ENCODE data around the gene CDK3. TPM values are rescaled to one million over a fixed set of nuclear protein-coding genes. Genes with fewer than 3 reads are reported as not detected.

The CDK3 gene
- total RNA-seq, 1 donor from 2014 or later: 7.2 TPM

DNA sequence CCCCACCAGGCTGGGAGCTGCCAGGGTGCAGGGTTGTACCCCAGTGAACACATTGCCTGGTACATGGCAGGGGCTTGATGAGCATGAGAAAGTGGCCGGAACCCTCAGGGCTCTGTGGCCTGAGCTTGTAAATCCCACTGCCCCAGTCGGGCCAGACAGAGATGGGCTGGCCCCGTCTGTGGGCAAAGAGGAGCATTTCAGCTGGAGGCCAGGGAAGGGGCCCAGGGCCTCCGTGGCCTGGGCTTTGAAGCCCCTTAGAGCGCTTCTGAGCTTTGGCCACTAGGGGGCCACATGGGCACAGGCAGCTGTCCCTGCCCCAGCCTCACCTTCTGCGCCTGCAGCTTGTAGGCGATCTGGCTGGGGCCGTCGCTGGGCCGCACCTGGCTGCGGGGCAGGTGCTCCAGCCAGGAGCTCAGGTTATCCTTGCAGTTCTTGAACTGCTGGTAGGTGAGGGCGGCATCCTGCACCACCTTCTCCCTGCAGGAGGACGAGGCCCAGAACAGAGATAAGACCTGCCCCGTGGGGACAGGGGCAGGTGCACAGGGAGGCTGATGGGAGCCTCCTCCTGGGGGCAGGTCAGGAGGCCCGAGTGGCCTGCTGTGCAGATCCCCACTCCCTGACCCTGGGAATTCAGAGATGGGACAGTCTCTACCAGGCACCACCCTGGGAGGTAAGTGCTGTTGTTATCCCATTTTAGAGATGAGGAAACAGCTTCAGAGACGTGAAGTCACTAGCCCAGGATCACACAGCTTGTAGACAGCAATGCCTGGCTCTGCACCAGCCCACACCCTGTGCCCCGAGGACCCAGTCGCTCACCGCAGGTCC is 13.7 kb downstream of the CDK3 start:
- DNase-seq: peak; percentile 83

DNA sequence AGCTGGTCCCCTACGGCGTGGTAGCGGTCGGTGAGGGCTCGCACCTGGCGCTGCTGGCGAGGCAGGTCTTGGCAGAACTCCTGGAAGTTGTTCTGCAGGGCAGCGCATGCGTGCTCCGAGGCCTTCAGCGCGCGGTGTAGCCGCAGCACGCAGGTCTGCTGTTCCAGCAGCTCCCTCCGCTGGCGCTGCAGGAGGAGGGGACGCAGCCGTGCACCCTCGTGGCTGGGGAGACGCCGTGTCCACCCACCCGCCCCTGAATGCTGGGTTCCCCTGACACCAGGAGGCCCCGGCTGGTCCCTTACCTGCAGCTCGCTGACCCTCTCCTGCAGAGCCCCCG is 14.2 kb downstream of the CDK3 start:
- DNase-seq: no peak

DNA sequence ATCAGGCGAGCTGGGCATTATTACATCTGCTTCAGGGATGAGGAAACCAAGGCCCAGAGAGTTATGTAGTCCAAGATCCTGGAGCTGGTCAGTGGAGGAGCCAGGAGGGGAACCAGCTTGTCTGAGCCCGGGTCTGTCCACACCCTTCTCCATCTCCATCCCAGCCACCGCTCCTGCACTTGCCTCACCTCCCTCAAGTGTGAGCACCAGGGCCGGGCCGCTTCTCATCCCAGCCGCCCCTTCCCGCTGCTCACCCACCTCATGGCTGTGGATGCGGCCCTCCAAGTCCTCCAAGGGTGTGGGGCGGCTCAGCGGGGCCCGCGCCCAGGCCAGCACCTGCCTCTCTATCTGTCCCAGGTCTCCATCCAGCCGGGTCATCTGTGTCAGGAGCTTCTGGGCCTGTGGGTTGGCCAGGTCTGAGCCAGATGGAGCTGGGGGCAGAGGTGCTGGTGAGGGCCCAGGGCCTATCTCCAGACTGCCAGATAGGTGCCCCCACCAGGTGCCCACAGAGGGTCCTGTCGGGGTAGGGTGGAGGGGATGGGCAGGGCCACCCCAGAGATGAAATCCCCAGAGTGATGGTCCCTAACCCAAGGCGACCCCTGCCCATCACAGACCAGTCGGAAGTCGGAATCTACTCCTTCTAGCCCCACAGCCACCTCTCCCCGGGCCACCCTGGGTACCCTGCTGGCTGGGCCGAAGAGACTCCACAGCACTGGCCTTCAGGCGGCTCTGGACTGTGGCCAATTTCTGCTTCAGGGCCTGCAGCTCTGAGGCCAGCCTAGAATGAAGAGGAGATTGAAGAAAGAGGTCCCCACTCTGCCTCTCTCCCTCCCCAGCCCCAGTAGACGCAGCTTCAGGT is 17.1 kb downstream of the CDK3 start:
- DNase-seq: no peak

DNA sequence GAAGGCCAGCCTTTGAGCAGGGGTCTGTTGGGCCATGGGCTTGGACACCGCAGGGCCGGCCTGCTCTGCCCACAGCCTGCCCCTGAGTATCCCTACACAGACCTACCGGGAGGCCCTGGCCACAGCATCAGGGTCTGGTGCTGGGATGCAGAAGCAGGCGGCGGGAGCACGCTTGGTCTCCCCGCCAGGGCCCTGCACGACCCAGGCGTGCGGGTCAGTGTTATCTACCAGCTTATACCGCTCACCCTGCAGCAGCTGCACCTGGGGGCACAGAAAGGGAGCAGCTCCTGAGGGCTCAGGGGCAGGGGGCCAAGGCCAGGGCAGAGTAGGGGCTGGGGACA is 17.7 kb downstream of the CDK3 start:
- no peak for DNase-seq

DNA sequence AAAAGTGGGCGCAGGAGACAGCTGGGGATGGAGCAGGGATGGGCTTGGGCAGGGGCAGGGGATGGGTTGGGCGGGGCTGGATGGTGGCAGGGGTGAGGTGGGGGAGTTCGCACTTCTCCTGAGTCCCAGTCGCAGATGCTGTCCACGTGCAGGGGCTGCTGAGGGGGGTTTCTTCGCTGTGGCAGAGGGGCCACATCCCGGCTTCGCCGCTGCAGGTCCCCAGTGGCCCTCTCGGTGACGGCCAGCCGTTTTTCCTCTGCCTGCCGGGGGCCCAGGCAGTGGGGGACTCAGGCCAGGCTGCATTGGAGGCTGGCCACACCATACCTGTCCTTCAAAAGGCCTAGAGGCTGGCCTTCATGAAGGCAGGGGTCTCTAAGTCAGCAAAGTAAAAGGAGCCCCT is 18.1 kb downstream of the CDK3 start:
- no peak for DNase-seq

DNA sequence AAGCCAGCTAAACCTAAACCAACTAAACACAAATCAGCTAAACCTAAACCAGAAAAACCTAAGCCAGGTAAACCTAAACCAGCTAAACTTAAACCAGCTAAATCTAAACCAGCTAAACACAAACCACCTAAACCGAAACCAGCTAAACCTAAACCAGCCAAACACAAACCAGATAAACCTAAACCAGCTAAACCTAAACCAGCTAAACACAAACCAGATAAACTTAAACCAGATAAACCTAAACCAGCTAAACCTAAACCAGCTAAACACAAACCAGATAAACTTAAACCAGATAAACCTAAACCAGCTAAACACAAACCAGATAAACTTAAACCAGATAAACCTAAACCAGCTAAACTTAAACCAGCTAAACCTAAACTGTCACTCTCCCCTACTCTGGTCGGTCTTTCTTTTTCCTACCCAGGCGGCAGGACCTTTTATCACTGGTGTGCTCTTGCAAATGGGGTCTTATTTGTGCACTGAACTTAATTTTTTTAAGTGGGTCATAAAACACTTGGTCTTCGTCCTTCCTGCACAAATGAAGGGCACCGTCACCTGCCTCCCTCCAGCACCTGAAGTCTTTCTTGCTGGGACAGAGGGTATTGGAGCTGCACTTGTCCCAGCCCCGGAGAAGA is 19.3 kb downstream of the CDK3 start:
- DNase-seq: no peak

DNA sequence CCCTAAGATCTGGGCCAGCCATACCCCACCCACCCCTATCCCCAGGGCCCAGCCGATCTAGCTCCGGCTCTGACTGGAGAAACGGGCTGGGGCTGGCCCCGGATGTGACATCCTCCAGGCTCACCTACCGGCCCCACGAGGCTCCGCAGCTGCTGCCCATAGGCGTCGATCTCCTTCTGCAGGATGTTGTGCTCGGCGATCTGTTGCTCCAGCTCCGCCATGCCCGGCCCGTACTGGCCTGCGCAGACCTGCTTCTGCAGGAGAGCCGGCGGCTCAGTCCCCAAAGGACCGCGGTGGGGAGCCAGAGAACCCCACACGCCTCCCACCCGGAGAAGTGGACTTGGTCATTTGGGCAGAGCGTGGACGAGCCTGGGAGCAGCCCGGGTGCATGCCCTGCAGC is 21.6 kb downstream of the CDK3 start:
- DNase-seq: no peak

DNA sequence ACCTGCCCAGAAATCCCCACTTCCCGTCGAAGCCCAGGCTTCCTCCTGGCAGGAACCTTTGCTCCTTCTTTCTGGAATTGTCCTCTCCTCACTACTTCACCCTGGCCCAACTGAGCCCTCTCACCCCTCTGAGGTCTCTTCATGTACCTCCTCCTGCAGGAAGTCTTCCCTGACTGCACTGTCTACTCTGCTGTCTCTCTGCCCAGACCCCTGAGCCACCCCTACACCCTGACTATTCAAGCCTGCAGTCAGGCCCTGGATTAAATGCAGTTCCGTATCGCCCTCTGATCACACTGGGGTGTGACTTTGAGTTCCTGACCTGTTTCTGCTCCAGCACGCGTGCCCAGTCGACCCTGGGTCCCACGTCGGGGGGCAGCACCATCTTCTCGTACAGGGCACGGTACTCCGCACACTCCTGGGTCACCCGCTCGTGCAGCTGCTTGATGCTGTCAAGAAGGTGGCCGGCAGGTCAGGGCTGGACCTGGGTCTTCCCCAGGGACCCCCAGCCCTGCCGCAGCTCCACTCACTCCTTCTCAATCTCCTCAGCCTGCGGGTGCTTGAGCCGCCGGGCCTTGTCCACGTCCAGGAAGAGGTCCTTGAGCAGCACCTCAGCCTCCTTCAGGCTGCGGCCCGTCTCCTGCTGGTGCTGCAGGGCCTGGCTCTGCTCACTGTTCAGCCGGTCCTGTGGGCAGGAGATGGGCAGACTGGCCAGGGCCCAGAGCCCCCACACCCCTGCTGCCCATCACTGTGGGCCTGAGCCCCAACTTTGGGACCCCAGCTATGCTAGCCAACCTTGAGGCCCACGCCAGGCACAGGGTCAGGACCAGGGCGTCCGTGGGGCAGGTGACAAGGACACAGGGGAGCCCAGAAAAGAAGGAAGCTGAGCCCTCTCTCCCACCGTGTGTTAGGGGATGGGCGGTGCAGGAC is 22.6 kb downstream of the CDK3 start:
- no peak for DNase-seq

DNA sequence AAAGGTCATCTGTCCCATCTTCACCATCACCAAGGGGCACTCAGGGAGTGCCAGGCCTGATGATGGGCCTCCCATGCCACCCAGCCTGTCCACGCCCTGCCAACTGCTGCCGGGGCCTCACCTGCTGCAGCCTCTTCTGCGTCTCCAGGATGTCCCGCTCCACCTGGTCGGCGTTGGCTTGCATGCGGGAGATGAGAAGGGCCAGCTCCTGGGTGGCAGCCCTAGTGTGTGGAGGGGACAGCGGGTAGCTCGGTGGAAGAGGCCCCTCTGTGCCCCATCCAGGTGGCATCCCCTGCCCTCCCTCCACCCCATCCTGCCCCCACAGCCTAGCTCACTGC is 23.2 kb downstream of the CDK3 start:
- DNase-seq: no peak

DNA sequence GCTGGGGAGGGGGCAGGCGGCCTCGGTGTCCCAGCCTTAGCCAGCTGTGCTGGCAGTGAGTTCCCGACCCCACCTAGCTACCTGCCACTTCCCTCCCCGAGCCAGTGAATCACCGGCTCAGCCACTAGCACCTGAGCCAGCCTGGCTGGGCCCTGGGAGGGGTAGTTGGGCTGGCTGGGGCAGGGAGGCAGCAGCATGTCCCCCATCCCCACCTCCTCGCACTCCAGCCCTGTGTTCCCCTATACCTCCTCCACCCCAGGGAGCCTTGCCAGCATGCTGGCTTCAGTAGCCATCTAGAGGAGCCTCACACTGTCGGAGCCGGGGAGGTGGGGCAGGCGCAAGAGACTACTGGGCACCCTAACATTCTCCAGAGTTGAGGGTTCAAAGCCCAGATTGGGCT is 23.7 kb downstream of the CDK3 start:
- DNase-seq: no peak

DNA sequence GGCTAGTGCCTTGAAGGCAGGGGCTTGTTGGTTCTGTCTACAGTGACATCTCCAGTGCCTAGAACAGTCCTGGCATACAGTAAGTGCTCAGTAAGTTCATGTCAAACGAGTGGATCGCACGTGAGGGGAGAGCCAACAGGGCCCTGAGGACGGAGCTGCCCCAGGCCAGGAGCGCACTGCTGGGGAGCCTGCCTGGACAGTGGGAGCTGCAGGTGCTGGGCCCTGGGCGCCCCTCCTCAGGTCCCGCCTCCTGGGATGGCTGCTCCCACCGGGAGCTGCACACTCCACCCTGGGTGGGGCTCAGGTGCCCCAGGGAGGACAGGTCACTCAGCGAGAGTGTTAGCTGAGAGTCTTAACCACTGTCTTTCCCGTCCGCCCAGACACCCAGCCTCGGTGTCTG is 24.6 kb downstream of the CDK3 start:
- DNase-seq: no peak

DNA sequence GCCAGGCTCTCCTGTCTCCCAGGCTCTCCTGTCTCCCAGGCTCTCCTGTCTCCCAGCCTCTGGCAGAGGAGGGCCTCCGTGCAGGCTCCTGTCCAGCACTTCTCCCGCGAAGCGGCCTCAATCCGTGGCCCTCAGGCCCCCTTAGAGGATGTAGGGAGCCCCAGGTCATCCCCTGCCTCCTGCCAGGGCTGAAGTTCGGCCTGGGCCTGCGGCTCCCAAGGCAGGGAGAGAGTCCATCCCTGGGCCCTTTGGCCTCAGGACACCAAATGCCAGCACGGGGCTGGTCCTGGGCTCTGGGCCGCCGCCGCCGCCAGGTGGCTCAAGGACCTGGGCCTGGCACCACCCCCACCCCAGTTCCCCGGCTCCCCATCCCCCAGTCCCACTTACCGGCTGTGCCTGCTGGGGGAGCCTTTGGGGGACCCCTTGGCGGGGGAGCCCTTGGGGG is 26.1 kb downstream of the CDK3 start:
- no peak for DNase-seq

DNA sequence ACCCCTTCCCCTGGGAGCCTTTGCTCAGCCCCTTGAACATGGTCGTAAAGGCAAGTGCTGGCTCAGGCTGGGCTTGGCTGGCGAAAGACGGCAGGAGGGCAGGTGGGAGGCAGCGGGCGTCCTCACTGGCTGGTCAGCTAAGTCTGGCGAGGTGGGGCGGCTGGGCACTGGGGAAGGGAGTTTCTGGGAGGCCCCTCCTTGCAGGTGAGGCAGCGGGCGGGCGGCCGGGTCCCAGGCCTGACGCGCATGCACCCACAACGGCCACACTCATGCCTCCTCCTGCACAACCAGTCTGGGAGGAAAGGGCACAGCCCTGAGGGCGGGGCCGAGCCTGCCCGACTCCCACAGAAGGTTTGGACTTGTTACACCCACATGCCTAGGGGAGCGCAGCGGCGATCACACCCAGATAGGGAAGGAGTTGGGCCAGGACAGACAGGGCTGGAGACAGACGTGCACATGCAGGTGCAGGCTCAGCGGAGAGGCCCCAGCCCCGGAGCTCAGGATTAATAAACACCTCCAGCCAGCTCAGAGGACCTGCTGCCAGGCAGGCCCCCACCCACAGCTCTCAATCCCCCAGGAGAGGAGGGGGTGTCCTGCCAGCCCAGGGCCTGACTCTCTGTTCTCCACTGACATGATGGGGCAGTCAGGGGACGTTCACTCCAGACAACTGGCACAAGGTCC is 26.6 kb downstream of the CDK3 start, which contains the start of gene EVPL:
Gene EVPL (minus strand): TSS at position 148 of the 681 bp plus-strand sequence. CDS start 108 bp downstream, at position 40.
- DNase-seq: peak; percentile 53

DNA sequence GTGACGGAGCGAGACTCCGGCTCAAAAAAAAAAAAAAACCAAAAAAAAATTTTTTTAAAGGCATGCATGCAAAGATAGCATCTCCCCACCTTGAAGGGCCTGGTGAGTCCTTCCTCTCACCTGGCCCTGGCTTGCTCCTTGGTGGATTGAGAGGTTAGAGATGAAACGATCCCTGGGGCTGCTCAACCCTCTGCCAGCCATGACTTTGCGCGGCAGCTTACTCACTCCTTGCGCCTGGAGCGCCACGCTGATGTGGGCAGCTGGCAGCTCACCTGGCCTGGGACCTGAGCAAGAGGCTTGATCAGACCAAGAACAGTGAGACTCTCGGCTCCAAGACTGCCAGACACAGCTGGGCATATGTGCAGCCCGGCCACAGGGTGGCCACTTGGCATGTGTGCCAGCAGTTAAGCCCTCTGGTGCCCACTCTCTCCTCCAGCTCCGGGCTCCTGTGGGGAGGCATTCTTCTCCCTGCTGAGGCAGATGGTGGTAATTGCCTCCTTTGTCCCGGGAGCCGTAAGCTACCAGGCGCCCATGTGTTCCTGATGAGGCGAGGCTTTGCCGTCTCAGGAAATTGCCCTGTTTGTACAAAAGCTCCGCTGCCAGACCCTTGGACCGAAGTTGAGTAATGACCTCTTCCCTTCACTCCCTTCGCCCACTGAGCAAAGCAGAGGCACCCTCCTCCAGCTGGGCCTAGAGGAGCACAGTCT is 31.6 kb downstream of the CDK3 start:
- no peak for DNase-seq

DNA sequence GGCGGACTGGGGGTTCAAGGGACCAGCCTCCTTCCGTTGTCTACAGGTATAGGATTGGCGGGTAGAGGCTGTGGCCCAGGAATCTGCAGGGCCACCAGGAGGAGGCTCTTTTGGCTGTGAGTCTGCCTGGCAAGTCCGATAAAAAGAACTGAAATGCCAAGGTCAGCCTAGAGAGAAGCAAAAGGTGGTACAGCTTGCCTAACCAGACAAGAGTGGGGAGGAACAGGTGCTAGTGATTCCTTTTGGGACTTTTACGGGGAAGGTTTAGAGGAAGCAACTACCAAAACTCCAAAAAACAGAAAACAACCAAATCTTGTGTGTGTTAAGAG is 32.1 kb downstream of the CDK3 start:
- no peak for DNase-seq

DNA sequence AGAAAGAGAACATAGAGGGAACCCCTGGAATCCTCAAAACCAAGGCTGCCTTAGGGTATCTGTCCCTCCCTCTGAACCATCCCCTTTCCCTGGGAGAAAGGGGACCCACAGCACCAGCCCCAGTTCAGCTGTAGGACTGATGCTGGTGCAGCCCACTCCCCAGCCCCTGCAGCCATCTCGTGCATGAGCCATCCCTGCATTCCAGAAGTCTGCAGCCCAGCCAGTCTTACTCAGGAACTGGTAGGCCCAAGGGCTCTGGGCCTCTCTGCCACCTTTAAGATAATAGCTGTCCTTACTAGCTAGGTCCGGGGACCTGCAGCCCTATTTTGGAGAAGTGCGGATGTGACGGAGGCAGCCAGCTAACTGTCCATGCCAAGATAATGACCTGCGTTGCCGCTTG is 32.5 kb downstream of the CDK3 start:
- no peak for DNase-seq

DNA sequence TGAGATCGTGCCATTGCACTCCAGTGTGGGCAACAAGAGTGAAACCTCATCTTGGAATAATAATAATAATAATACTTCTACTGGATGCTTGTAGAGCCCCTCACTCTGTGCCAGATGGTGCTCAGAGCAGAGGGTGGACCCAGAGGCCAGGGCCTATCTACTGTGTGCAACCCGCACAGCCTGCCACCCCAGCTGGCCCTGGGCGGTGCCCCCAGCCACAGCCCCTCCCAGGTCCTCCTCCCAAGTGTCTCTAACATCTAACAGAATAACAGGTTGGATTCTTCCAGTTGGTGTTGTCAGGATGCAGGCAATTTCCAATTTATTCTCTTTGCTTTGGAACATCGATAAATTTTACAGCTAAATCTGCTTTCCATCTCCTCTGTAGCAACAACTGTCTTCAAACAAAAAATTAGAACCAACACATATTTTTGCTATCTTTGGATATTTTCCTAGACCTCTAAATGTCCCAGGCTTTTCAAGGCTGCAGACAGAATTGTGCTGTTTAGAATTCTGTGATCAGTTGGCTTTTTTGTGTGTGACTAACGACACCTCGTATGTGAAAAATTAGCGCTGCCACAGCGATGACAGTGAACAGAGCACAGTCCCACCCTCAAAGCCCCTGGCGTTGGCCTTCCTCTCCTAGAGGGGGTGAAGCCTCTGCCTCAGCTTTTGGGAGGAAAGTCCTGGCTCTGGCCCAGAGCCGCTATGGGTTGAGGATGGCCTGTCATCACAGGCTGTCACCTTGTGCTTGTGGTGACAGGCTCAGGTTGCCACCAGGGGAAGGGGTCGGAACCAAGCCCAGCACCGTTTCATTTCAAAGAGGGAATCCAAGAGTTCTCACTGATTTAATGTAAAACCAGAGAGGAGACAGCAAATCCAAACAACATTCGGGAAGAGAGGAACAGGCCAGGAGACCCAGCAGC is 34.0 kb downstream of the CDK3 start:
- DNase-seq: peak; percentile 41

DNA sequence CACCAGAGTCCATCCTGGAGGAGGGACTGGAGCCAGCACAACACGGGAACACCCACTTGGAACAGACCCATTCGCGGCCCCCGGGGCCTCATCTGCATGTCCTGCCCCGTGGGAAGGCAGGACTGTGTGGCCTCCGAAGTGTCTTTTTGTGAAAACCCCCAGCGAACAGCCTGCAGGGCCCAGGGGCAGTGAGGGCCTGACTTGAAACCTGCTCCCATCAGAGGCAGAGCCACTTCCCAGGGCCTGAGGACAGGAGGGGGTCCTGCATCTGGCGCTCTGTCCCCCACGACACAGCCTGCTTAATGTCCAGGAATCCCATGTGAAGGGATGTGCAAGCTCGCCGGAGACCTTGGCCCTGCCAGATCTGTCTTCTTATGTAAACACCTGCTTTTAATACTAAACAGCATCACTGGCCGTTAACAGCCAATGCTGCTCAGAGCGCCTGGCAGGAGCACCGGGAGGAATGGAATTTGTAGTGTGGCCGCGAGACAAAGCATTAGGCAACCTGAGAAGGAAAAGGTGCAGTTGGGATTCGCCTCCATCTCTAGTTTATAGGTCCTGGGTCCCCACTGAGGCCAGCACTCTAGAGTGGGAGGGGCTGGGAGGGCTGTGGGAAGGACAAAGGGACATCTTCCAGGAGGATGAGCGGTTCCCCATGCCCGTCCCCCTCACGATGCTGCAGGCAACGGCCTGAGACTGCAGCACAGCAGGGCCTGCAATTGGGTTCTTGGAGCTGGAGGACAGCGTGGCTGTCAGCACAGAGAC is 36.0 kb downstream of the CDK3 start:
- peak; percentile 85 for DNase-seq

DNA sequence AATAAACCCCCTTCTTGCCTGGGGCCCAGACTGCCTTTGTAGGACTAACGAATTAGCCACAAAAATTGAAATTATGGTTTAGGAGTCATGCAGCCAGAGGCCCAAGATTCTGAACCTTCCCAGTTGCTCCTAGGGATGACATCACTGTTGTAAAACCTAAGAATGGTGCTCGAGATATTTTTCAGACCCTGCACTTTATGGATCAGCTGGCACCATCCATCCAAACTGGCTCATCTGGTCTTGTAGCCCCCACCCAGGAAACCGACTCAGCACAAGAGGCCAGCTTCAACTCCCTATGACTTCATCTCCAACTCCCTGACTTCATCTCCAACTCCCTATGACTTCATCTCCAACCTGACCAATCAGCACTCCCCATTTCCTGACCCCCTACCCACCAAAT is 37.4 kb downstream of the CDK3 start:
- no peak for DNase-seq
